Esophagus (tissue), 2 donors: ENCODE measurements around the gene LMNB1. TPM values are rescaled to one million over a fixed set of nuclear protein-coding genes. Genes with fewer than 3 reads are reported as not detected.
"Not testable (repeated sequence)": the region's sequence is repeated elsewhere in the genome, so short reads cannot be mapped to it uniquely, and the experiment has no call there.

Experiments used
- H3K27ac ChIP-seq, 2 donors: one replicate each; pipeline ENCODE4 v1.5.1; 2013; ENCODE audit warnings: low read depth in 2 of 2, mild to moderate bottlenecking in 2 of 2, inconsistent platforms in 1 of 2, low read length in 1 of 2, moderate library complexity in 1 of 2
- H3K27me3 ChIP-seq, 2 donors: one replicate each; pipeline ENCODE4 v1.6.1; 2013; ENCODE audit warnings: low read length in 2 of 2, control low read depth in 1 of 2, mild to moderate bottlenecking in 1 of 2; ENCODE audit not compliant: insufficient read depth in 2 of 2, control insufficient read depth in 1 of 2
- H3K36me3 ChIP-seq, 2 donors: one replicate each; pipeline ENCODE4 v1.6.1; 2013; ENCODE audit warnings: low read length in 1 of 2; ENCODE audit not compliant: control insufficient read depth in 2 of 2, insufficient read depth in 2 of 2
- H3K4me1 ChIP-seq, 2 donors: one replicate each; pipeline ENCODE4 v1.6.1; 2013; ENCODE audit warnings: low read length in 1 of 2; ENCODE audit not compliant: control insufficient read depth in 2 of 2, insufficient read depth in 2 of 2
- H3K4me3 ChIP-seq, 2 donors: one replicate each; pipeline ENCODE4 v1.5.1; 2013; ENCODE audit warnings: low read length in 2 of 2, mild to moderate bottlenecking in 2 of 2, low read depth in 1 of 2, moderate library complexity in 1 of 2
- H3K9me3 ChIP-seq, 2 donors: one replicate each; pipeline ENCODE4 v1.6.1; 2013; ENCODE audit warnings: mild to moderate bottlenecking in 2 of 2, low read depth in 1 of 2, low read length in 1 of 2, moderate library complexity in 1 of 2; ENCODE audit not compliant: control insufficient read depth in 2 of 2, insufficient read depth in 1 of 2
- WGBS, 2 donors: extraction: QIAGEN DNeasy Blood & Tissue Kit; methylation state at CpG; one replicate each; pipeline ENCODE4 v1.1.7; 2013; 5-methylcytosine and 5-hydroxymethylcytosine counted together
- polyA plus RNA-seq, 2 donors: library from polyadenylated mRNA; stranded (reverse); fragments of 200-250 nt; gene quantifications; one replicate each; pipeline ENCODE4 v1.2.3, GENCODE V29; 2013
- donor health status: healthy with polysubstance abuse.
- donor health status: Bipolar disorder and iron deficiency.

Gene LMNB1
- polyA plus RNA-seq, 2 donors: 10.4 to 20.3 TPM

- no peak overlapping the region for H3K27ac ChIP-seq
- no peaks in the 10 kb centered on the region for H3K4me1 ChIP-seq
- 84 to 89% methylated on average over 7 of the region's 7 CpGs for WGBS, 2 donors
- no peak overlapping the region for H3K4me3 ChIP-seq
- no peaks in the 10 kb centered on the region for H3K27me3 ChIP-seq
- H3K36me3 ChIP-seq: peaks cover 0 to 2% of the 10 kb centered on the region in 2 donors
- H3K9me3 ChIP-seq: no peaks in the 10 kb centered on the region
These were observed 61.1 kb downstream of the LMNB1 start for GRCh38 chr5:126837906-126838539.

GRCh38 chr5:126839407-126839806, 62.5 kb downstream of the LMNB1 start:
- not testable (repeated sequence) for H3K27ac ChIP-seq, H3K36me3 ChIP-seq, H3K9me3 ChIP-seq, H3K4me3 ChIP-seq, H3K27me3 ChIP-seq, H3K4me1 ChIP-seq
- WGBS, 2 donors: 84 to 85% methylated on average over 7 of the region's 7 CpGs

- not testable (repeated sequence) for H3K9me3 ChIP-seq, H3K27me3 ChIP-seq, H3K4me3 ChIP-seq, H3K4me1 ChIP-seq, H3K36me3 ChIP-seq, H3K27ac ChIP-seq
- WGBS, 2 donors: 70 to 71% methylated on average over 11 of the region's 11 CpGs
These were observed 66.4 kb downstream of the LMNB1 start for GRCh38 chr5:126843375-126843774.

- not testable (repeated sequence) for H3K36me3 ChIP-seq, H3K4me1 ChIP-seq, H3K4me3 ChIP-seq, H3K27me3 ChIP-seq, H3K9me3 ChIP-seq, H3K27ac ChIP-seq
- 22 to 33% methylated on average over 14 of the region's 14 CpGs for WGBS, 2 donors
These were observed 68.6 kb downstream of the LMNB1 start for GRCh38 chr5:126845470-126846070.

- no peaks in the 10 kb centered on the region for H3K9me3 ChIP-seq
- no peaks in the 10 kb centered on the region for H3K36me3 ChIP-seq
- no peaks in the 10 kb centered on the region for H3K4me1 ChIP-seq
- H3K27me3 ChIP-seq: no peaks in the 10 kb centered on the region
- no peak overlapping the region for H3K27ac ChIP-seq
- no peak overlapping the region for H3K4me3 ChIP-seq
These were observed 69.4 kb downstream of the LMNB1 start for GRCh38 chr5:126846344-126846743.

GRCh38 chr5:126846744-126847455, 70.0 kb downstream of the LMNB1 start:
- H3K27ac ChIP-seq: no peak overlapping the region
- H3K36me3 ChIP-seq: no peaks in the 10 kb centered on the region
- no peaks in the 10 kb centered on the region for H3K9me3 ChIP-seq
- H3K4me1 ChIP-seq: no peaks in the 10 kb centered on the region
- 87 to 90% methylated on average over 5 of the region's 5 CpGs for WGBS, 2 donors
- H3K27me3 ChIP-seq: no peaks in the 10 kb centered on the region
- H3K4me3 ChIP-seq: no peak overlapping the region

GRCh38 chr5:126847456-126847820, 70.5 kb downstream of the LMNB1 start:
- Histone ChIP-seq H3K36me3 (no peaks in the 10 kb centered on the region), H3K27ac (no peak overlapping the region), H3K9me3 (no peaks in the 10 kb centered on the region), H3K27me3 (no peaks in the 10 kb centered on the region), H3K4me3 (no peak overlapping the region), H3K4me1 (no peaks in the 10 kb centered on the region)
- WGBS, 2 donors: 74 to 87% methylated on average over 4 of the region's 4 CpGs

- no peak overlapping the region for H3K27ac ChIP-seq
- H3K27me3 ChIP-seq: no peaks in the 10 kb centered on the region
- no peaks in the 10 kb centered on the region for H3K4me1 ChIP-seq
- 70 to 80% methylated on average over 3 of the region's 3 CpGs for WGBS, 2 donors
- H3K36me3 ChIP-seq: no peaks in the 10 kb centered on the region
- H3K4me3 ChIP-seq: no peak overlapping the region
- H3K9me3 ChIP-seq: no peaks in the 10 kb centered on the region
These were observed 70.9 kb downstream of the LMNB1 start for GRCh38 chr5:126847826-126848251.

GRCh38 chr5:126848253-126848652, 71.3 kb downstream of the LMNB1 start:
- Histone ChIP-seq H3K4me1 (no peaks in the 10 kb centered on the region), H3K36me3 (no peaks in the 10 kb centered on the region), H3K27me3 (no peaks in the 10 kb centered on the region), H3K4me3 (no peak overlapping the region), H3K27ac (peak overlapping the region; percentile 34 to 37), H3K9me3 (no peaks in the 10 kb centered on the region)
- WGBS, 2 donors: 81 to 85% methylated on average over 8 of the region's 8 CpGs
